ENCODE measurements around the gene CD160.
A peak's percentile ranks its signal among the peaks of the same experiment; 100 is the strongest.
"Not testable (repeated sequence)": the region's sequence is repeated elsewhere in the genome, so short reads cannot be mapped to it uniquely, and the experiment has no call there.

Gene CD160

DNA sequence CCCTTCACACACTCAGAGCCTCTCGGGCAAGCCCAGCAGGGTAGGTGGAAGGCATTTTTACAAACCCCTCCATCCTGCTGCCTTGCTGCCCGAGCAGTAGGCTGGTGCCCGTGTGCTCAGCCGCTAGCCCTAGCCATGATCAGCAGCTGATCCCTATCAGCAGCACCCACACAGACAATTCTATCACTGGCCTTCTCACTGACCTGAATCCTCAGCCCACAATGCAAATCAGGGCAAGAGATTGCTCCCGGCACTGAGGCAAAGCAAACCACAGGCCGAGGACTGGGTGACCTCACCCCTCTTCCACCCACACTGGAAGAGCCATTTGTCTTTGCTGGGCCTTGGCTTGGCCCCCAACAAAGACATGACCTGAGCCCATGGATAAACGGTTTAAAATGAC is 11.2 kb upstream of the CD160 start:
- H3K4me3 ChIP-seq (ENCODE audit: low read depth in 1 of 5, low read length in 5 of 5), result no peak overlapping the region
- no peak overlapping the region for H3K27ac ChIP-seq (ENCODE audit: low read depth, low read length)
- H3K9ac ChIP-seq (ENCODE audit: low read length in 5 of 5), result no peak overlapping the region
- no peaks in the 10 kb centered on the region for H3K9me3 ChIP-seq (ENCODE audit: control insufficient read depth in 5 of 5, low read length in 5 of 5)
- peaks cover 0 to 10% (median 5%) of the 10 kb centered on the region in 5 donors for H3K4me1 ChIP-seq (ENCODE audit: control insufficient read depth in 5 of 5, insufficient read depth in 5 of 5, low read length in 5 of 5)
- H3K27me3 ChIP-seq (ENCODE audit: control insufficient read depth in 5 of 5, insufficient read depth in 4 of 5, low read length in 5 of 5), result no peaks in the 10 kb centered on the region
- H3K36me3 ChIP-seq (ENCODE audit: control insufficient read depth in 5 of 5, insufficient read depth in 5 of 5, low read length in 5 of 5), result no peaks in the 10 kb centered on the region

DNA sequence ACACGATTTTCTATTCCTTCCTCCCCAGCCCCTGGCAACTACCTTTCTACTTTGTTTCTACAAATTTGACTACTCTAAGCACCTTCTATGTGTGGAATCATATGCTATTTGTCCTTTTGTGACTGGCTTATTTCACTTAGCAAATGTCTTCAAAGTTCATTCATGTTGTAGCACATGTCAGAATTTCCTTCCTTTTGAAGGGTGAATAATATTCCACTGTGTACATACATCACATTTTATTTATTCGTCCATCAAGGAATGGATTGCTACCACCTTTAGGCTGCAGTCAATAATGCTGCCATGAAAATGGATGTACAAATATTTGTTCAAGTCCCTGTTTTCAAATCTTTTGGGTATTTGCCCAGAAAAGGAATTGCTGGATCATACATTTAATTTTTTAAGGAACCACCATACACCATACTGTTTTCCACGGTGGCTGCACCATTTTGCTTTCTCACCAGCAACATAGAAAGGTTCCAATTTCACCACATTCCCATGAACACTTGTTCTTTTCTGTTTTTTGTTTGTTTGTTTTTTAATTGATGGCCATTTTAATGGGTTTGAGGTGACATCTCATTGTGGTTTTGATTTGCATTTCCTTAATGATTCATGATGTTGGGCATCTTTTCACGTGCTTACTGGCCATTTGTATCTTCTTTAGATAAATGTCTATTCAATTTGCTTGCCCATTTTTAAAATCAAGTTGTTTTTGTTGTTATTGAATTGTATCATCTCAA is 8.8 kb upstream of the CD160 start:
- no peaks in the 10 kb centered on the region for H3K27me3 ChIP-seq (ENCODE audit: control insufficient read depth in 5 of 5, insufficient read depth in 4 of 5, low read length in 5 of 5)
- H3K4me3 ChIP-seq (ENCODE audit: low read depth in 1 of 5, low read length in 5 of 5), result no peak overlapping the region
- H3K9me3 ChIP-seq (ENCODE audit: control insufficient read depth in 5 of 5, low read length in 5 of 5), result no peaks in the 10 kb centered on the region
- no peak overlapping the region for H3K9ac ChIP-seq (ENCODE audit: low read length in 5 of 5)
- peaks cover 0 to 10% (median 5%) of the 10 kb centered on the region in 5 donors for H3K4me1 ChIP-seq (ENCODE audit: control insufficient read depth in 5 of 5, insufficient read depth in 5 of 5, low read length in 5 of 5)
- no peaks in the 10 kb centered on the region for H3K36me3 ChIP-seq (ENCODE audit: control insufficient read depth in 5 of 5, insufficient read depth in 5 of 5, low read length in 5 of 5)
- no peak overlapping the region for H3K27ac ChIP-seq (ENCODE audit: low read depth, low read length)

DNA sequence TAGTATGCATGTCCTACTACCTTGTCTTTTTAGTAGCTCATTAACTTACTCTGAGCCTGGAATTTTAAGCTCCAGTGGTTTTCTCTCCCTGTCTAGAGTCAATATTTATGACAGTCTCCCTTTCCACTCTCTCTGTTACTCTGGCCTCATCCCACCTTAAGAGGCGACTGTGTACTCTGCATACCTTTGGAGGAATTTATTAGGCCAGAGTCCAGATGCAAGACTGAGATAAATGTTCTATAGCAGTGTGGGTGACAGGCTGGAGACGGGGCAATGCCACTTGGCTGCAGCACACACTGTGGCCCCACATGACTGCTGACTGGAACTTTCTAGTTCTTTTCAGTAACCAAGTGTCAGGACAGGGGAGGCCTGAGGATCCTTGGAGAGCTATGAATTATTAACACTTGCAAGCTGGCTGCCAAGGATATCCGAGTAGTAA is 8.1 kb upstream of the CD160 start:
- no peaks in the 10 kb centered on the region for H3K9me3 ChIP-seq (ENCODE audit: control insufficient read depth in 5 of 5, low read length in 5 of 5)
- no peak overlapping the region for H3K4me3 ChIP-seq (ENCODE audit: low read depth in 1 of 5, low read length in 5 of 5)
- no peaks in the 10 kb centered on the region for H3K36me3 ChIP-seq (ENCODE audit: control insufficient read depth in 5 of 5, insufficient read depth in 5 of 5, low read length in 5 of 5)
- H3K9ac ChIP-seq (ENCODE audit: low read length in 5 of 5), result no peak overlapping the region
- peaks cover 0 to 10% (median 5%) of the 10 kb centered on the region in 5 donors for H3K4me1 ChIP-seq (ENCODE audit: control insufficient read depth in 5 of 5, insufficient read depth in 5 of 5, low read length in 5 of 5)
- no peaks in the 10 kb centered on the region for H3K27me3 ChIP-seq (ENCODE audit: control insufficient read depth in 5 of 5, insufficient read depth in 4 of 5, low read length in 5 of 5)
- no peak overlapping the region for H3K27ac ChIP-seq (ENCODE audit: low read depth, low read length)

DNA sequence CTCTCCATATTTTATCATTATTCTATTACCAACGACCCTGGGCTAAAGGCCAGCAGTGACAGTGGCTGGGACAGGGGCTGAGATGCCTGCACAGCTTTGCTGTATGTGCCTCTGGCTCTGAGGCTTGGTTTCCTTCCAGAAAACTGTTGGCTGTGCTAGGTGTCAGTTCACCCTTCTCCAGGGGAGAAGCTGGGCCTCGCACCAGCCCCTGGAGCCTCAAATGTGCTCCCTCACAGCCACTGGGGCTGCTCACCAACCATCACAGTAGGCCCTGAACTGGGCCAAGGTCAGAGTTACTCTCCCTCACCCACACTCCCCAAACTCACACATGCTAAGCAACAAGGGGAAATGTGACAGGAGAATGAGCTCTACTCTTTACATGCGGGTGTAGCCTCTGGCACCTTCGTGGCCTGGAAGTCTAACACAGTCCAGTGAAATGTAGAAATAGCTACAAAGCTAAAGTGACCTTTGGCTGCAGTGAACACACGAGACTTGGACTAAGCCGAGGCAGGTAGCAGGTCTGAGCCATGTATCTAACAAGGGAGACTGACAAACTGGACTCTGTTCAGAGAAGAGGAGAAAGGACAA is 4.7 kb upstream of the CD160 start:
- Histone ChIP-seq H3K9me3 (ENCODE audit: control insufficient read depth in 5 of 5, low read length in 5 of 5) (no peaks in the 10 kb centered on the region), H3K27me3 (ENCODE audit: control insufficient read depth in 5 of 5, insufficient read depth in 4 of 5, low read length in 5 of 5) (peaks cover 0 to under 1% (median 0%) of the 10 kb centered on the region in 5 donors), H3K4me1 (ENCODE audit: control insufficient read depth in 5 of 5, insufficient read depth in 5 of 5, low read length in 5 of 5) (no peaks in the 10 kb centered on the region), H3K36me3 (ENCODE audit: control insufficient read depth in 5 of 5, insufficient read depth in 5 of 5, low read length in 5 of 5) (no peaks in the 10 kb centered on the region), H3K4me3 (ENCODE audit: low read depth in 1 of 5, low read length in 5 of 5) (no peak overlapping the region), H3K27ac (ENCODE audit: low read depth, low read length) (no peak overlapping the region), H3K9ac (ENCODE audit: low read length in 5 of 5) (no peak overlapping the region)

DNA sequence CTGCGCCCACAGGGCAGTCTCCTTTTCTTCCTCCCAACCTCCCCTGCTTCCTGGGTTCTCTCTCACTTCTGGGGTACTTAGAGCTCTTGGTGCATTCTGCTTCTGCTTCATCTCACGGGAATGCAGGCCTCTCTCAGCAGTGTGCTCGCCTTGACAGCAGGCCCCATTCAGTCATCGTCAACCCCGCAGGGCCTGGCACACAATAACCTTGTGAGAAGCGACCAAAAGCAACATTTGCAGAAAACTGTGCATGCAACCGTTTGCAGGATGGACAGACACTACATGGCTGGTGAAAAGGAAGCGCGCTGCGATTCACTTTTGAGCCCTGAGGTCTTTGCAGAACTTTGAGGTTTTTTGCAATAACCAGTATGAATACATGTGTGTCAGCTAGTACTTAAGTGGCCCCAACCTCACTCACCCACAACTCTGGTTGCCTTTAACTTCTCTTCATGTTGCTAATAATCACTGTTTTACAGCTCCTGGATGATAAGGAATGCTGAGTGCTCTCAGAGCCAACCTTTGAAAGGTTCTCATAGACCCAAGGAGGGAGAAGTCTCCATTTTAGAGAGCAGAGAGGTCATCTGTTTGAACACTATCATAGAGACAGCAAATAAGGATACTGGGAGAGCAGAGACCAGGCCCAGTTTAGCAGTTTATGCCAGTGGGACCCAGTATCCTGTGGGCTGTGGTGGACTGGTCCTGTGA is 2.5 kb upstream of the CD160 start:
- peaks cover 0 to 12% (median 5%) of the 10 kb centered on the region in 5 donors for H3K27me3 ChIP-seq (ENCODE audit: control insufficient read depth in 5 of 5, insufficient read depth in 4 of 5, low read length in 5 of 5)
- no peak overlapping the region for H3K27ac ChIP-seq (ENCODE audit: low read depth, low read length)
- H3K4me3 ChIP-seq (ENCODE audit: low read depth in 1 of 5, low read length in 5 of 5), result no peak overlapping the region
- no peak overlapping the region for H3K9ac ChIP-seq (ENCODE audit: low read length in 5 of 5)
- no peaks in the 10 kb centered on the region for H3K9me3 ChIP-seq (ENCODE audit: control insufficient read depth in 5 of 5, low read length in 5 of 5)
- H3K36me3 ChIP-seq (ENCODE audit: control insufficient read depth in 5 of 5, insufficient read depth in 5 of 5, low read length in 5 of 5), result no peaks in the 10 kb centered on the region
- peaks cover 0 to 13% (median 11%) of the 10 kb centered on the region in 5 donors for H3K4me1 ChIP-seq (ENCODE audit: control insufficient read depth in 5 of 5, insufficient read depth in 5 of 5, low read length in 5 of 5)

DNA sequence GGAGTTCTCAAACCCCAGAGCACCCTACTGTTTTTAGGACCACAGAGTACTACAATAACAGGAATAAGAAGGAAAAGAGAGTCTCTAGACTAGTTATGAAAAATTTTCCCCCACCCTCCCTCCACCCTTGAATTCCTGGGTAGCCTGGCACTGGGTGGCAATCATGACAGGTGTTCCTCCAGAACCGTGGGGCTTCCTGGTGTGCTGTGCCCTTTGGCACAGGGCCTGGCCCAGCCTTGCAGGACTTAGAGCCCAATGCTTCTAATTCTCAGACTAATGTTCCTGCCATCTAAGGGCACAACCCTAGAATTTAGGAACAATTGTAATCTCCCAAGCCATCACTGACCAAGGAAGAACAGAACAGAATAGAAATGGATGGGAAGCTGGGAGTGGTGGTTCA is 1.5 kb upstream of the CD160 start:
- peaks cover 0 to 12% (median 5%) of the 10 kb centered on the region in 5 donors for H3K27me3 ChIP-seq (ENCODE audit: control insufficient read depth in 5 of 5, insufficient read depth in 4 of 5, low read length in 5 of 5)
- no peak overlapping the region for H3K4me3 ChIP-seq (ENCODE audit: low read depth in 1 of 5, low read length in 5 of 5)
- peaks cover 0 to 13% (median 11%) of the 10 kb centered on the region in 5 donors for H3K4me1 ChIP-seq (ENCODE audit: control insufficient read depth in 5 of 5, insufficient read depth in 5 of 5, low read length in 5 of 5)
- no peak overlapping the region for H3K9ac ChIP-seq (ENCODE audit: low read length in 5 of 5)
- no peak overlapping the region for H3K27ac ChIP-seq (ENCODE audit: low read depth, low read length)
- H3K36me3 ChIP-seq (ENCODE audit: control insufficient read depth in 5 of 5, insufficient read depth in 5 of 5, low read length in 5 of 5), result no peaks in the 10 kb centered on the region
- H3K9me3 ChIP-seq (ENCODE audit: control insufficient read depth in 5 of 5, low read length in 5 of 5), result no peaks in the 10 kb centered on the region

DNA sequence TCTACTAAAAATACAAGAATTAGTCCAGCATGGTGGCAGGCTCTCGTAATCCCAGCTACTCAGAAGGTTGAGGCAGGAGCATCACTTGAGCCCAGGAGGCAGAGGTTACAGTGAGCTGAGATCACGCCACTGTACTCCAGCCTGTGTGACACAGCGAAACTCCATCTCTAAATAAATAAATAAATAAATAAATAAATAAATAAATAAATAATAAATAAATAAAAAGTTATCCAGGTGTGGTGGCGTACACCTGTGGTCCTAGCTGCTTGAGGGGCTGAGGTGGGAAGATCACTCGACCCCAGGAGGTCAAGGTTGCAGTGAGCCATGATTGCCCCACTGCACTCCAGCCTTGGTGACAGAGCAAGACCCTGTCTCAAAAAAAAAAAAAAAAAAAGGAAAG is 834 bp upstream of the CD160 start:
- not testable (repeated sequence) for H3K4me3 ChIP-seq (ENCODE audit: low read depth in 1 of 5, low read length in 5 of 5); H3K9ac ChIP-seq (ENCODE audit: low read length in 5 of 5); H3K36me3 ChIP-seq (ENCODE audit: control insufficient read depth in 5 of 5, insufficient read depth in 5 of 5, low read length in 5 of 5); H3K9me3 ChIP-seq (ENCODE audit: control insufficient read depth in 5 of 5, low read length in 5 of 5); H3K27ac ChIP-seq (ENCODE audit: low read depth, low read length)
- Histone ChIP-seq H3K27me3 (ENCODE audit: control insufficient read depth in 5 of 5, insufficient read depth in 4 of 5, low read length in 5 of 5) (peaks cover 0 to 12% (median 5%) of the 10 kb centered on the region in 5 donors), H3K4me1 (ENCODE audit: control insufficient read depth in 5 of 5, insufficient read depth in 5 of 5, low read length in 5 of 5) (peaks cover 0 to 13% (median 11%) of the 10 kb centered on the region in 5 donors)

DNA sequence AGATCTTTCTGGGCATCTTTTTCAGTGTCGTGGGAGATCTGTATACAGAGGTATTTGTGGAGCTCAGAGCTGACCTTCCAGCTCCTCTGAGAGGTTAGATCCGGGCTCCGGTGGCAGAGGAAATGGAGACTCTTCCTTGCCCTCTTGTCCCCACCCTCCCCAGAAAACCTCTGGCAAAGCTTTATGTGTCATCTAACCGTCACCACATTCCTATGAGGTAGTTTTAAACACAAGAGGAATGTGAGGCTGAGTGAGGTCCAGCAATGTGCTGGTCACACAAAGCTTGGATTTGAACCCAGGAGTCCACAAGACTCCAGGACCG is 1.2 kb downstream of the CD160 start:
- peaks cover 0 to 13% (median 11%) of the 10 kb centered on the region in 5 donors for H3K4me1 ChIP-seq (ENCODE audit: control insufficient read depth in 5 of 5, insufficient read depth in 5 of 5, low read length in 5 of 5)
- peaks cover 0 to 12% (median 5%) of the 10 kb centered on the region in 5 donors for H3K27me3 ChIP-seq (ENCODE audit: control insufficient read depth in 5 of 5, insufficient read depth in 4 of 5, low read length in 5 of 5)
- H3K36me3 ChIP-seq (ENCODE audit: control insufficient read depth in 5 of 5, insufficient read depth in 5 of 5, low read length in 5 of 5), result no peaks in the 10 kb centered on the region
- H3K9me3 ChIP-seq (ENCODE audit: control insufficient read depth in 5 of 5, low read length in 5 of 5), result no peaks in the 10 kb centered on the region
- H3K4me3 ChIP-seq (ENCODE audit: low read depth in 1 of 5, low read length in 5 of 5), result peak overlapping the region in 2 of 5 donors; percentile 27 to 50
- H3K9ac ChIP-seq (ENCODE audit: low read length in 5 of 5), result peak overlapping the region in 1 of 5 donors; percentile 52
- no peak overlapping the region for H3K27ac ChIP-seq (ENCODE audit: low read depth, low read length)

DNA sequence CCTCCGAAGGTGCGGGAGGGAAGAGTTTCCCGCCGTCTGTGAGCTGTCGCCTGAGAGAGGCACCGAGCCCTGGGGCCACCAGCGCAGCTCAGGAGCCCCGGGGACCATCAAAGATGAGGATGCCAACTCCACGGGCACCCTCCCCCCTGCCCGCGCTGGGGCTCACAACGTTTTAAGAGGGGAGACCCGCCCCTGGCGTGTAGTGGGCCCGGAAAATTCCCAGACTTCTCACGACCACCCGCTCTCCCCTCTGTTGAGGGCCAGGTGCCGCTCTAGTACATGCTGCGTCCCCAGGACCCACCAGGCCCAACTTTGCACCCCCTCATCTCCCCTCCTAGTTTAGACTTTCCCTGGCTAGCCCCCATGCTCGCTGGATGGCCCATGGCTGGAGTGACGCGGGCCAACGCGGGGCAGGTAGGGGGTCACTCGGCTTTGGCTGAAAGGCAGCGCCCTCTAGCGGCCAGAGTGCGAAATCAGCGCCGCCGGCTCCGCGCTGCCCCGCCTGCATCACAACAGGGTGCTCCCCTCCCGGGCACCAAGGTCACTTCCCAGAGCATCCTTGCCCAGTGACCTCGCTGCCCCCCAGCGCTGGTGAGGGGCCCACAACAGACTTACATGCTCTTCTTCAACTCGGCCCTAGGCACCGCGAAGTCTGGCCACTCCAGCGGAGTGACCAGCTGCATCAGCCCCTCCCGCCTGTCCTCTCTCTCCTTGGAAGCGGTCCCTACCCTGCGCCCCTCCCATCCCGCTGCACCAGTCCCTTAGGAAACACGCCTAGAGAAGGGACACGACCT is 1.8 kb downstream of the CD160 start:
- peak overlapping the region in 1 of 5 donors; percentile 52 for H3K9ac ChIP-seq (ENCODE audit: low read length in 5 of 5)
- no peaks in the 10 kb centered on the region for H3K9me3 ChIP-seq (ENCODE audit: control insufficient read depth in 5 of 5, low read length in 5 of 5)
- no peak overlapping the region for H3K27ac ChIP-seq (ENCODE audit: low read depth, low read length)
- peaks cover 0 to 13% (median 11%) of the 10 kb centered on the region in 5 donors for H3K4me1 ChIP-seq (ENCODE audit: control insufficient read depth in 5 of 5, insufficient read depth in 5 of 5, low read length in 5 of 5)
- no peaks in the 10 kb centered on the region for H3K36me3 ChIP-seq (ENCODE audit: control insufficient read depth in 5 of 5, insufficient read depth in 5 of 5, low read length in 5 of 5)
- H3K27me3 ChIP-seq (ENCODE audit: control insufficient read depth in 5 of 5, insufficient read depth in 4 of 5, low read length in 5 of 5), result peaks cover 0 to 12% (median 5%) of the 10 kb centered on the region in 5 donors
- H3K4me3 ChIP-seq (ENCODE audit: low read depth in 1 of 5, low read length in 5 of 5), result peak overlapping the region in 4 of 5 donors; percentile 3 to 50 (median 38)

All from subcutaneous abdominal adipose tissue (tissue), 5 donors.